HG03103 (cell line): ENCODE results near the gene SYNE2.

Experiments used
- ATAC-seq: cut with Tn5 transposase; IDR thresholded peaks from one replicate; pipeline ENCODE4 v1.9.1; 2021; ENCODE audit warnings: low read depth; ENCODE audit not compliant: unreplicated experiment

Gene SYNE2

GRCh38 chr14:64061115-64061514 is 208.3 kb downstream of the SYNE2 start:
- no peak for ATAC-seq

- ATAC-seq = no peak
Observed at GRCh38 chr14:64061706-64062105, 208.9 kb downstream of the SYNE2 start.

DNA sequence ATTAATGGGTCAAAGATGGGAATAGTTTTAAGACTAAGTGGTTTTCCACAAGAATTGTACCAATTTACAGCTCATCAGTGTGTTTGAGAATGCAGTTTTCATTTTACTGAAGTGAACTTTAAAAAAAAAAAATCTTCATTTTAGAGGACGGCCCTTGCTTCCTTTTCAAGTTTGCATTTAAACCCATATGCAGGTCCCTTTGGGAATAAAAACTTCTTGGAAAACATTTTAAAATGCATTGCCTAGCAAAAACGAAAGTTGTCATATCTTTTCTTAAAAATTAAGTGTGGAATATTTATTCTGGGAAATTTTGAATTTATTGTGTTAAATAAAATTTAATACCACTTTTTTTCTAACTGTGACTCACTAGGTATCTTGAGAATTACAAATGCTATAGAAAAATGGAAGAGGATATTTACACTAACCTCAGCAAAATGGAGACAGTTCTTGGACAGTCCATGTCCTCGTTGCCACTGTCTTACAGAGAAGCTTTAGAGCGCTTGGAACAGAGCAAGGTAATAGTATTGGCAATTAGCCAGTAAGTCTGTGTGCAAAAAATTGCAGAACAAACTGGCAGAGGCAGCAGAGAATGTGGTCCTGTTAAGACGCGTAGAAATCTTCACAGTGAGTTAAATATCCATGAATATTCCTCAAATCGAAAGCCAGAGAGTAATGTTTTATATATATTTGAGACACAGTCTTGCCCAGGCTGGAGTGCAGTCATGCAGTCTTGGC is 209.7 kb downstream of the SYNE2 start:
- no peak for ATAC-seq

- no peak for ATAC-seq
Observed at GRCh38 chr14:64064447-64064846, 211.6 kb downstream of the SYNE2 start.

- ATAC-seq = no peak
Observed at GRCh38 chr14:64069634-64070359, 217.0 kb downstream of the SYNE2 start.

- ATAC-seq = no peak
Observed at GRCh38 chr14:64074961-64075612, 222.3 kb downstream of the SYNE2 start.

- ATAC-seq = no peak
Observed at GRCh38 chr14:64075613-64076005, 222.8 kb downstream of the SYNE2 start.

GRCh38 chr14:64080452-64080851 is 227.6 kb downstream of the SYNE2 start:
- no peak for ATAC-seq

GRCh38 chr14:64081174-64081746 is 228.5 kb downstream of the SYNE2 start:
- ATAC-seq = no peak

DNA sequence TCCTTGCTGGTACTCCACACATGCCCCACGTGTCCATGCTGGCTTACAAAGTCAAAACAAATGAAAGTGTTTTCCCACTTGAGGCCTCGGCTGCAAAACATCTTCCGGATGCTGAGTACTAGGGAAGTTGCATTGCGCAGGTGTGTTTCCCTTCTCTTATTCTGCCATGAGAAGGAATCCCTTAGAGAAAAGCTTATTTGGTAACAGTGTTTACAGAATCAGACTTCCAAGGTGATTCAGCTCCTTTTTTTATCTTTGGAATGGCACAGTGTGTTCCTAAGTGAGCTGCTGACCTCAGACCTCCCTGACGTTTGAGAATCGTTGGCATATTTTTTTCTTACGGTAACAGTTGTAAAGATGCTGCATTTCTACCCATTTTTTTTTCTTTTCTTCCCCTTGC is 230.0 kb downstream of the SYNE2 start:
- ATAC-seq = no peak

DNA sequence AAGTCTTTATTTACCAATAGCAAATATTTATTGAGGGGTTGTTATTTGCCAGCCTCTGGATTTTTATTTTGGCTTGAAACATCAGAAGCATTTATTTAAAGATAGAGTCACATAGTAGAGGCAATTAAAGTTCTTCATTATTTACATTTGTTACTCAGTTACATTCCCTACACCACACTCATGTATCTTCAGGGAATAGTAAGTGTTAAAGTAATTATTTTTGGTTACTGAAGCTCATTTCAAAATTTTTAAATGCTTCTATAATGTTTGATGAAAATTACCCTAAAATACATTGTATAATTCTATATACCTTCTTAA is 235.8 kb downstream of the SYNE2 start:
- ATAC-seq = no peak

DNA sequence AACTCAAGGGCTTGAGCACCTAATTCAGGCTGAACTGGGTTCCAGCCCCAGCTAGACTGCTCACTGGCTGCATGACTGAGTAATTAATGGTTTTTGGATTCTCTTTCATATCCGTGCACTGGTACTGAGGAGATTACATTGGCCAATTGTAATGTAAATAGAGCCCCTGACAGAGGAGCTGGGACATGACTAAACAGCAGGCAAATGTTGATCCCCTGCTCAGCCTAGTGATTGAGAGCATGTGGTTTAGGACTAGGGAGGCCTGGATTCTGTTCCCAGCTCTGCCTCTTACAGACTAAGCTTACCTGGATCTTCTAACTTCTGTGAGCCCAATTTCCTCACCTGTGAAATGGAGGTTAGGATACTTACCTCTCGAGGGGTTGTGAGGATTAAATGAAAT is 237.1 kb downstream of the SYNE2 start:
- ATAC-seq = no peak

DNA sequence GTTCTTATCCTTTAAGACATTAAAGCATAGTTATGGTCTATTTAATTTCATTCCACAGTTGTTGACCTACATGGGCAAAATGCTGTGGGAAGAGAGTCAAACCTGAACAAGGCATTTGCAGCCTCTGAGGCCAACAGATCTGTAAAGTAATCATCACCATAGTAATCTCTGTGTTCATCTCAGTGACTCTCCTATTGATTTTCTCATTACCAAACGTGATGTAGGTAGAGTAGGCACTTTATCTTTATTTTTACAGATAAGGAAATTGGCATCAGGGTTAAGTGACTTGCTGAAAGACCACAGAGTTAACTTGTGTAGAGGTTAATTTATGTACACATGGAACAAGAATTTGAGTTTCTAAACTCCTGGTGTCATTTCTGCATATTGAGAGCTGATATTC is 238.4 kb downstream of the SYNE2 start:
- ATAC-seq = no peak

DNA sequence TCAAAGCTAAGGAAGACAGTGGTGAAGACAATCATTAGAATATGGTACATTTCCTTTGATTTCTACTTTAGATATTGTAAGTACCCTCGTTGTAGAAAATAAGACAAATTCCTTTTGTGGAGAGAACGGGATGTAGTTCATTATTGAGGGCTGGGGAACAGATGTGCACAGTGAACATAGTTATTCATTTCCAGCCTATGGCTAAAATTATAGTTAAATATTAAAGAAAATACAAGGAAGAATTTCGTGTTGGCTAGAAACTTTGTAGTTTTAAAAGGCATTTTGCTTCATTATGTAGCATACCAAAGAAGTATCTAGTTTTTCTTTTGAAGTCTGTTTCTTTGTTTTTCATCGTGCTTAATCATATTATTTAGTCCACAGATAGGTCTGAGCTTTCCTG is 239.5 kb downstream of the SYNE2 start:
- ATAC-seq = no peak

DNA sequence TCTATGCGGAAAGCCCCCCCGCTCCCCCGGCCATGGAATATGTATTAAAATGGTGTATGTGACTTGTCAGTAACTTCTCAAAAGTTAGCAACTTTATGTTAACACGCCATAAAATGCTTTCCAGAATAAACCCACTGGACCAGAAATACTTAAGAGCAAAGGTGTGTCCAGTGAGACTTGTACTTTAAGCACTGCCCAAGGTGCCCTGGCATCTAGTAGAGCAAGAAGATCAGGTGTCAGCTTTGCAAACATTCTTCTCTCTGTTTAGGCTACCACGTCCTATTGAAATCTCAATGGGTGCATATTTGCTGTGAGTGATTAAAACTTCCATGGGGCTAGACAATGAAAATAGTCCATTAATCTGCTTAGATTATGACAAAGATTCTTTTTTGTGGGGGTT is 240.1 kb downstream of the SYNE2 start:
- no peak for ATAC-seq

- ATAC-seq = no peak
Observed at GRCh38 chr14:64095620-64096019, 242.8 kb downstream of the SYNE2 start.

DNA sequence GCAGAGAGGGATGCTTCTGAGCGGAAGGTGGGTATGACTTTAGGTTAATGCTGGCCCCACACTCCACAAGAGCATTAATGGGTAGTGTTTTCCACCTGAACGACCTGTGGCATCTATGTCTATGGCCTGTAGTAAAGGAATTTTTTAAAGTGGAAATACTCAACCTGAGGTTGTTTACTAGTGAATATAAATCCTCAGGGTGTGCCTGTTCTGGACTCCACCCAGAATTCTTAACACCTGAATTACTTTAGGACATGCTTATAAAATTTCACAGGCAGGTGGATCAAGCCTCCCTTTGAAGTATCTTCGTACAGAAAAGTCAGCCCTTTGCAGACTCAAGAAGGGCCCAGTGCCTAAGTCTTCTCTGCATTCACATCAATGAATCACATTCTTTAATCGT is 245.3 kb downstream of the SYNE2 start:
- no peak for ATAC-seq

GRCh38 chr14:64107438-64107837 is 254.6 kb downstream of the SYNE2 start:
- ATAC-seq = no peak

DNA sequence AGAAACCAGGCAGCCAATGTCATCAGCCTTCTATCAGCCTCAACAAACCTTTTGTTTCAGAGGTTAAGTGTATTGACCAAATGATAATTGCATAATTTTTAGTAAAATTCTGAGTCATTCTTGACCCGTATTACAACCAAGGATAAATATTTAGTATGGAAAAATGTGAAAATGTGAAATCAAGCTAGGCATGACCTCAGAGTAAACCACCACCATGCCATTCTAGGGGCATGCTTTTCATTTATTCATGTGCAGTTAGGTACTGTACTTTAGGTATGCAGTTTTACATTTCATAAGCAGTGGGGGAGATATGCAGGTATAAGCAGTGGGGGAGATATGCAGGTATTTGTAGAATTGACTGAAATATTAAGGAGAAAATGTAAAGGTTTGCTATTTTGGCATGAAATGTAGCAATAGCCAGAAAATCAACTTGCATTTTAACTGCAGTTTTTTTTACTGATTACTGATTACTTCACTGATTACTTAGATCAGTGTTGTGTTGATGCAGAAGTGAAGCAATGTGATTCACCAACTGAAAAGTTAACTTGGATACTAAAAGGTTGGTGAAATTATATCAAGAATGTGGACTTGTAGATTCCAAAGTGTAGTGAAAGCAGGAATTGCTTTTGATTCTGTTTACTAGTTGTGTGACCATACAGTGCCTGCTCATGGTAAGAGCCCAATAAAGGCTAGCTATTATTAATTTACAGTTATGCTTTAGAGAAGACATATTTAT is 257.2 kb downstream of the SYNE2 start:
- ATAC-seq = no peak

GRCh38 chr14:64110802-64111201 is 258.0 kb downstream of the SYNE2 start:
- ATAC-seq = no peak
